ENCODE measurements around the gene MYL9.
"Not testable (repeated sequence)": the region's sequence is repeated elsewhere in the genome, so short reads cannot be mapped to it uniquely, and the experiment has no call there.

Gene MYL9

DNA sequence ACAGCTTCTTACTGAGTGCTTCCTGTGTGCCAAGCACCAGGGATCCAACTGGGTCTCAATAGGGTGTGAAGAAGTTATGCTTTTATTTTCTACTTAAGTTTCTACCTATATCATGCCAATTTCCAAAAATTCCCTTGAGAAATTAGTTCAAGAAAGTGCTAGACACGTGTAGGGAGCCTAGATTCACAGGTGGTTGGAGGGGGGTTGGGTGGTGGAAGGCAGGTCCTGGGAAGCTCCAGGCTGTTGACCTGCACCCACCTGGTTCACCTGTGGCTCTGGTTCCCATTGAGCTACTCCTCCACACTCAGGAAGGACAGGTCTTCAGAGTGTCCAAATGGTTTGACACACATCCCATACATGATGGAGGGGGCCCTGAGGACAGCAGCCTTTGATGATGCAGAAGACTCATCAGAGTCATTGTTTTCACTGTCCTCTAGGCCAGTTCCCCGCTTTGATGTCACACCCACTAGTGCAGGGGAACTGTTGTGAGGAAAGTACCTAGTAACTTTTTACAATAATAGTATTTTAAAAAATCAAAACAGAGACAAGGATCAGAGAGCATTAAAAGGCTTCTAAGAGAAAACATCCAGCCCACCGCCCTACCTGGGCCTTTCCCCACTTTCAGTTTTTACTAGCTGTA is 39.8 kb upstream of the MYL9 start:
- peaks cover 79% of the 10 kb centered on the region for H3K36me3 ChIP-seq (ENCODE audit: control insufficient read depth, insufficient read depth, low read length, severe bottlenecking)

DNA sequence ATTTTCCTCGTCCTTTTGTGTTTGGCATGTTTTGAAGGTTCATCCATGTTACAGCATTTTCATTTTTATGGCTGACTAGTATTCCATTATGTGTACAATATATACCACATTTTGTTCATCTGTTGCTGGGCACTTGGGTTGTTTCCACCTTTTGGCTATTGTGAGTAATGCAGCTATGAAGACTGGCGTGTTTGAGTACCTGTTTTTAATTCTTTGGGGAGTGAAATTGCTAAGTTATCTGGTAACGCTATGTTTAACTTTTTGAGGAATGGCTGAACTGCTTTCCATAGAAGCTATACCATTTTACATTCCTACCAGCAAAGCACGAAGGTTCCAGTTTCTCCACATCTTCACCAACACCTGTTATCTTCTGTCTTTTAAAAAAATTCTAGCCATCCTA is 37.0 kb upstream of the MYL9 start:
- H3K4me3 ChIP-seq (ENCODE audit: low read length) = no peak overlapping the region
- no peak for DNase-seq (ENCODE audit: low read depth)
- H3K27me3 ChIP-seq (replicated peaks; ENCODE audit: control insufficient read depth, insufficient read depth, low read length) = no peaks in the 10 kb centered on the region
- no peaks in the 10 kb centered on the region for H3K9me3 ChIP-seq (ENCODE audit: control insufficient read depth, low read length)
- H3K9ac ChIP-seq (ENCODE audit: low read length) = no peak overlapping the region
- peaks cover 77% of the 10 kb centered on the region for H3K36me3 ChIP-seq (ENCODE audit: control insufficient read depth, insufficient read depth, low read length, severe bottlenecking)
- no peaks in the 10 kb centered on the region for H3K4me1 ChIP-seq (ENCODE audit: control insufficient read depth, insufficient read depth, low read length)

More for the DNA sequence above, 39.8 kb upstream of the MYL9 start:
- H3K27me3 ChIP-seq (replicated peaks; ENCODE audit: control insufficient read depth, insufficient read depth, low read length) = no peaks in the 10 kb centered on the region
- H3K9me3 ChIP-seq (ENCODE audit: control insufficient read depth, low read length) = no peaks in the 10 kb centered on the region
- no peak overlapping the region for H3K4me3 ChIP-seq (ENCODE audit: low read length)
- peaks cover 20% of the 10 kb centered on the region for H3K4me1 ChIP-seq (ENCODE audit: control insufficient read depth, insufficient read depth, low read length)
- DNase-seq (ENCODE audit: low read depth) = no peak
- H3K9ac ChIP-seq (ENCODE audit: low read length) = no peak overlapping the region

DNA sequence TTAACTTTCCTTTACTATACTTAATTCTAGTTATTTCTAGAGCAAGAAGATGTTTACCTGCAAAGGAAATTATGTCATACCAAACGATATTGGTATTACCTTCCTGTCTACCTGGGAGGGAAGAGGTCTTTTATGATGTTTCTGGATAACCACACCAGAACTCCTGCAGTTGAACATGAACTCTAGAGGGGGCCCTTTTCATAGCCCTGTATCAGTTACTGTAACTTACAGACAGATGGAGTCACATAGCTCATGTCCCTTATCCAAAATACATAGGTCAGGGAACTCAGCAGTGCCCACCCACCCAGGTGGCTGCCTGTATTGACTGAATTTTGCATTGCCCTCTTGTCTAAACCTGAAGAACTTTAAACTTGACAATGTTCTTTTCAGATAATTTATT is 35.1 kb upstream of the MYL9 start:
- Histone ChIP-seq H3K36me3 (ENCODE audit: control insufficient read depth, insufficient read depth, low read length, severe bottlenecking) (peaks cover 75% of the 10 kb centered on the region), H3K27me3 (replicated peaks; ENCODE audit: control insufficient read depth, insufficient read depth, low read length) (no peaks in the 10 kb centered on the region), H3K9ac (ENCODE audit: low read length) (no peak overlapping the region), H3K4me1 (ENCODE audit: control insufficient read depth, insufficient read depth, low read length) (no peaks in the 10 kb centered on the region), H3K9me3 (ENCODE audit: control insufficient read depth, low read length) (no peaks in the 10 kb centered on the region), H3K4me3 (ENCODE audit: low read length) (no peak overlapping the region)
- no peak for DNase-seq (ENCODE audit: low read depth)

DNA sequence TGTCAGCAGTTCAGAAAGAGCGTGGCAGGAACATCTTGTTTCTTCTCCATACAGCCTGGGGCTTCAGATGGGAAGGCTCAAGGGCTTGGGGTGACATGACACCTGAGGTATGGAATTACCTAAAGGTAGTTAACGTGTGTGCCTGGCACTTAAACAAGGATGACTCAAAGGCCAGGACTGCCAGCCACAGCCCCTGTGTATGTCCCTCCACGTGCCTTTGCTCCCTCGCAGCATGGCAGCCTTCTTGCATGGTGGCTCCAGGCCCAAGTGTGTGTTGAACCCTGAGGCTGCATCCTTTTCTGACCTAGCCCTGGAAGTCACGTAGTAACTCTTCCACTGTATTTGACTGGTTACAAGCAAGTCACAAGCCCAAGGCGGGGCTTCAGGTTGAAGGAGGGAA is 33.6 kb upstream of the MYL9 start:
- H3K36me3 ChIP-seq (ENCODE audit: control insufficient read depth, insufficient read depth, low read length, severe bottlenecking) = peaks cover 75% of the 10 kb centered on the region
- no peak overlapping the region for H3K9ac ChIP-seq (ENCODE audit: low read length)
- DNase-seq (ENCODE audit: low read depth) = no peak
- no peak overlapping the region for H3K4me3 ChIP-seq (ENCODE audit: low read length)
- no peaks in the 10 kb centered on the region for H3K27me3 ChIP-seq (replicated peaks; ENCODE audit: control insufficient read depth, insufficient read depth, low read length)
- H3K9me3 ChIP-seq (ENCODE audit: control insufficient read depth, low read length) = no peaks in the 10 kb centered on the region
- H3K4me1 ChIP-seq (ENCODE audit: control insufficient read depth, insufficient read depth, low read length) = no peaks in the 10 kb centered on the region

DNA sequence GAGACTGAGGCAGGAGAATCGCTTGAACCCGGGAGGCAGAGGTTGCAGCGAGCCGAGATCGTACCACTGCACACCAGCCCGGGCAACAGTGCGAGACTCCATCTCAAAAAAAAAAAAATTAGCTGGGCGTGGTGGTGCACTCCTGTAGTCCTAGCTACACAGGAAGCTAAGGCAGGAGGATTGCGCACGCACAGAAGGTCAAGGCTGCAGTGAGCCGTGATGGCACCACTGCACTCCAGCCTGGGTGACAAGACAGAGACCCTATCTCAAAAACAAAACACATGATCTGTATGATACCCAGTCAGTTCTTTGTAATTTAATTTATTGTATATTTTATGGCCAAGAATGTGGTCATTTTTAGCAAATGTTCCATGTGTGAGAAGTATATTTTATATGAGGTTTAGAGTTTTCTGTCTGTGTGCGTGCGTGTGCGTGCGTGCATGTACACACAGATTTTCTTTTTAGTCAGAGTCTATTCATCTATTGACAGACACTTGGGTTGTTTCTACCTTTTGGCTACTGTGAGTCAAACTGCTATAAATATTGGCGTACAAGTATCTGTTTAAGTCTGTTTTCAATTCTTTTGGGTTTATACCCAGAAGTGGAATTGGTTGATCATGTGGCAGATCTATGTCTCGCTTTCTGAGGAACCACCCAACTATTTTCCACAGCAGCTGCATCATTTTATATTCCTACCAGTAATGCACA is 22.2 kb upstream of the MYL9 start:
- Histone ChIP-seq H3K36me3 (ENCODE audit: control insufficient read depth, insufficient read depth, low read length, severe bottlenecking) (peaks cover 45% of the 10 kb centered on the region), H3K27me3 (replicated peaks; ENCODE audit: control insufficient read depth, insufficient read depth, low read length) (no peaks in the 10 kb centered on the region), H3K9me3 (ENCODE audit: control insufficient read depth, low read length) (no peaks in the 10 kb centered on the region), H3K4me3 (ENCODE audit: low read length) (no peak overlapping the region), H3K4me1 (ENCODE audit: control insufficient read depth, insufficient read depth, low read length) (peaks cover 16% of the 10 kb centered on the region), H3K9ac (ENCODE audit: low read length) (no peak overlapping the region)
- DNase-seq (ENCODE audit: low read depth) = no peak

DNA sequence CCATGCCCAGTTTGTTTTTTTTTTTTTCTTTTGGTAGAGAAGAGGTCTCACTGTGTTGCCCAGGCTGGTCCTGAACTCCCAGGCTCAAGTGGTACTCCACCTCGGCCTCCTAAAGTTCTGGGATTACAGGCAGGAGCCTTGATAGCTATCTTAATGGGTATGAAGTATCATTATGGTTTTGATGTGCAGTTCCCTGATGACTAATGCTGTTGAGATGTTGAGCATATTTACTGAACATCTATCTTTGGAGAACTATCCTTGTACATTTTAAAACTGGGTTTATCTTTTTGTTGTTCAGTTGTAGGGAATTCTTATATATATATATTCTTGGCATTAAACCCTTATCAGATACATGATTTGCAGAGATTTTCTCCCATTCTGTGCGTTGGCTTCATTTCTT is 21.4 kb upstream of the MYL9 start:
- Histone ChIP-seq H3K4me1 (ENCODE audit: control insufficient read depth, insufficient read depth, low read length) (peaks cover 16% of the 10 kb centered on the region), H3K27me3 (replicated peaks; ENCODE audit: control insufficient read depth, insufficient read depth, low read length) (no peaks in the 10 kb centered on the region), H3K9ac (ENCODE audit: low read length) (no peak overlapping the region), H3K4me3 (ENCODE audit: low read length) (no peak overlapping the region), H3K9me3 (ENCODE audit: control insufficient read depth, low read length) (no peaks in the 10 kb centered on the region), H3K36me3 (ENCODE audit: control insufficient read depth, insufficient read depth, low read length, severe bottlenecking) (peaks cover 44% of the 10 kb centered on the region)
- peak; percentile 18 for DNase-seq (ENCODE audit: low read depth)

DNA sequence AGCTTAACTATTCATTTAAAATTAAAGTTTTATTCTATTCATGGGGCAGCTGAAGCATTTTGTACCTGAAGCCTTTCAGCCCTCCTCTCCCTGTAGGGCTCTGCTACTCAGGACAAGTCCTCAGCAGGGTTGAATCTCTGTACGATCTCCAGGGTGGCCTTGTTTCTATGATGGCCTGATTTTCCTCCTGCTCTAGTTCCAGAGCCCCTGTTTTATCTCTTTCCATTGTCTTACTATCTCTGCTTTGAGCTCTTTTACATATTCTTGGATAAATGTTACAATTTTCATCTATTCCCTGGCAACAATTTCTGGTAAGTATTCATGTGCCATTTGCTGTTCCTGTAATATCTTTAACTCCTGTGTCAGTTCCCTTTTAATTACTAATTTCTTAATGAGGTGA is 19.8 kb upstream of the MYL9 start:
- Histone ChIP-seq H3K9ac (ENCODE audit: low read length) (no peak overlapping the region), H3K27me3 (replicated peaks; ENCODE audit: control insufficient read depth, insufficient read depth, low read length) (no peaks in the 10 kb centered on the region), H3K4me3 (ENCODE audit: low read length) (no peak overlapping the region), H3K4me1 (ENCODE audit: control insufficient read depth, insufficient read depth, low read length) (peaks cover 16% of the 10 kb centered on the region), H3K9me3 (ENCODE audit: control insufficient read depth, low read length) (no peaks in the 10 kb centered on the region), H3K36me3 (ENCODE audit: control insufficient read depth, insufficient read depth, low read length, severe bottlenecking) (peaks cover 48% of the 10 kb centered on the region)
- DNase-seq (ENCODE audit: low read depth) = no peak

DNA sequence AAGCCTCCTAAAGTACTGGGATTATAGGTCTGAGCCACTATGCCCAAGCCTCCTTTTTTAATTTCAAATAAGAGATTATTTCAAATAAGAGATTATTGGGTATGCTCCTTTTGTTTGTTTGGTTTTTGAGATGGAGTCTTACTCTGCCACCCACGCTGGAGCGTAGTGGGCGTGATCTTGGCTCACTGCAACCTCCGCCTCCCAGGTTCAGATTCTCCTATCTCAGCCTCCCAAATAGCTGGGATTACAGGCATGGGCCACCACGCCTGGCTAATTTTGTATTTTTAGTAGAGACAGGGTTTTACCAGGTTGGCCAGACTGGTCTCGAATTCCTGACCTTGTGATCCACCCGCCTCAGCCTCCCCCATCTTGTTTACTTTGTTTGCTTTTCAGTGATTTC is 18.9 kb upstream of the MYL9 start:
- H3K27me3 ChIP-seq (replicated peaks; ENCODE audit: control insufficient read depth, insufficient read depth, low read length); H3K9me3 ChIP-seq (ENCODE audit: control insufficient read depth, low read length); DNase-seq (ENCODE audit: low read depth); H3K9ac ChIP-seq (ENCODE audit: low read length); H3K4me3 ChIP-seq (ENCODE audit: low read length): not testable (repeated sequence)
- H3K4me1 ChIP-seq (ENCODE audit: control insufficient read depth, insufficient read depth, low read length) = peaks cover 16% of the 10 kb centered on the region
- H3K36me3 ChIP-seq (ENCODE audit: control insufficient read depth, insufficient read depth, low read length, severe bottlenecking) = peaks cover 55% of the 10 kb centered on the region

DNA sequence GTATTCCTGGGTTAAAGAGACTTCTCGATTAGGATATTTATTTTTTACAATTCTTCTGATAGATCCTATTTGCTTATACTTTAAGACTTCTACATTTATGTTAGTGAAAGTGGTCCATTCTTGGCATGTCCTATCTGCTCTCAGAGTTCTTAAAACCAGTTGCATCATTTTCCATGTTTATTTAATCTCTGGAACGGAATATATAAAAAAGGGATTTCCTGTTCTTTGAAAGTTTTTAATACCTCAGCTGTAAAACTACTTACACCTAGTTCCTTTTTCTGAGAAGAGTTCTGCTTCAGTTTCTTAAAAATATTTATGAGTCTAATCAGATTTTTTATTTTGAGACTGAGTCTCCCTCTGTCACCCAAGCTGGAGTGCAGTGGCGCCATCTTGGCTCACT is 18.0 kb upstream of the MYL9 start:
- Histone ChIP-seq H3K4me1 (ENCODE audit: control insufficient read depth, insufficient read depth, low read length) (peaks cover 16% of the 10 kb centered on the region), H3K4me3 (ENCODE audit: low read length) (no peak overlapping the region), H3K9ac (ENCODE audit: low read length) (no peak overlapping the region), H3K36me3 (ENCODE audit: control insufficient read depth, insufficient read depth, low read length, severe bottlenecking) (peaks cover 58% of the 10 kb centered on the region), H3K27me3 (replicated peaks; ENCODE audit: control insufficient read depth, insufficient read depth, low read length) (no peaks in the 10 kb centered on the region), H3K9me3 (ENCODE audit: control insufficient read depth, low read length) (no peaks in the 10 kb centered on the region)
- no peak for DNase-seq (ENCODE audit: low read depth)

DNA sequence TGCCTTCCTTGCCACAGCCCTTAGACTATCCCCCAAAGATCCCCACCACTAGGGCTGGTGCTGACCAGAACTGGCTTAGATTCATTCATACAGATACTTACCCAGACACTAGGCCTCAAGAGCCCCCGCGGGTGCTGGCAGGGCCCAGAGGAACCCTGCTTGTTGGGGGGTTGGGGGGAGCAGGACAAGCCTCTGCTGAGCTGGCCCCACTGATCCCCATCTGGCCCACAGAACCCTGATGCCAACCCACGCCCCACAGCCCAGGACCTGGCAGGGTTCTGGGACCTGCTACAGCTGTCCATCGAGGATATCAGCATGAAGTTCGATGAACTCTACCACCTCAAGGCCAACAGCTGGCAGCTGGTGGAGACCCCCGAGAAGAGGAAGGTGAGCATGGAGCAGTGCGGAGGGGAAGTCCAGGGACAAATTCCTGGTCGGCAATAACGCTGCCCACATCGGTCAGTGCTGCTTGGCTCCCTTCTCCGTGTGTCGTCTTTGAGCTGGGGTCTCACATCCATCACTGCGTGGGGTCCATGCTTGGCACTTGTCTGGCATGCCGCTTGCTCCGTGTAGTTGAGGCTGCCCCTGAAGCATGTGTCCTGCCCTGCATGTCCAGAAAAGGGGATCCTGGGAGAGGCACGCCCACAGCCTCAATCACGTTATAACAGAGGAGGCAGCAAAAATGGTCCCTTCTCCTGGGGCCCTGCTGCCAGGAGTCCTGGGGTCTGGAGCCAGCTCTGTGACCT is 15.5 kb upstream of the MYL9 start:
- H3K4me1 ChIP-seq (ENCODE audit: control insufficient read depth, insufficient read depth, low read length) = peaks cover 6% of the 10 kb centered on the region
- H3K27me3 ChIP-seq (replicated peaks; ENCODE audit: control insufficient read depth, insufficient read depth, low read length) = no peaks in the 10 kb centered on the region
- H3K4me3 ChIP-seq (ENCODE audit: low read length) = no peak overlapping the region
- no peaks in the 10 kb centered on the region for H3K9me3 ChIP-seq (ENCODE audit: control insufficient read depth, low read length)
- peaks cover 63% of the 10 kb centered on the region for H3K36me3 ChIP-seq (ENCODE audit: control insufficient read depth, insufficient read depth, low read length, severe bottlenecking)
- no peak overlapping the region for H3K9ac ChIP-seq (ENCODE audit: low read length)
- DNase-seq (ENCODE audit: low read depth) = no peak

DNA sequence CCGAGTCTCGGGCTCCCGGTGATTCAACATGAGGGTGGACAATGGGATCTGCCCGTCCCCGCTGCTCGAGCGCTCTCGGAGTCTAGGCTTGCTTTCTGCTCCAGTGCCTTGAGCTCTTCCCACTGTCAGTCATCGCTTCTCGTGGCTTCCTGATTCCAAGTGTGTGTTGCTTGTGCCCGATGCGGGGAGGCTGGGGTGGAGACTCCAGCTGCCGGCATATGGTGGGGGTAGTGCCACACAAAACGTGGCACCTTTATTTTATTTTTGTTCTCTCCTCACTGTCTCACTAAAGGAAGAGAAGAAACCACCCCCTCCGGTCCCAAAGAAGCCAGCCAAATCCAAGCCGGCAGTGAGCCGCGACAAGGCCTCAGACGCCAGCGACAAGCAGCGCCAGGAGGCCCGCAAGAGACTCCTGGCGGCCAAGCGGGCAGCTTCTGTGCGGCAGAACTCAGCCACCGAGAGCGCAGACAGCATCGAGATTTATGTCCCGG is 14.8 kb upstream of the MYL9 start:
- H3K9me3 ChIP-seq (ENCODE audit: control insufficient read depth, low read length) = no peaks in the 10 kb centered on the region
- no peaks in the 10 kb centered on the region for H3K27me3 ChIP-seq (replicated peaks; ENCODE audit: control insufficient read depth, insufficient read depth, low read length)
- H3K4me1 ChIP-seq (ENCODE audit: control insufficient read depth, insufficient read depth, low read length) = peaks cover under 1% of the 10 kb centered on the region
- no peak for DNase-seq (ENCODE audit: low read depth)
- H3K36me3 ChIP-seq (ENCODE audit: control insufficient read depth, insufficient read depth, low read length, severe bottlenecking) = peaks cover 57% of the 10 kb centered on the region
- no peak overlapping the region for H3K9ac ChIP-seq (ENCODE audit: low read length)
- no peak overlapping the region for H3K4me3 ChIP-seq (ENCODE audit: low read length)

Data from adipocyte (in vitro differentiated cells).